ENCODE data around the gene CCDC201. TPM values are rescaled to one million over a fixed set of nuclear protein-coding genes. Genes with fewer than 3 reads are reported as not detected.
"Not testable (repeated sequence)": the region's sequence is repeated elsewhere in the genome, so short reads cannot be mapped to it uniquely, and the experiment has no call there.

Gene CCDC201
- polyA plus RNA-seq, 2 of the 4 experiments (the other 2 are of a cell fraction): 0.03 TPM; not detected in 1

DNA sequence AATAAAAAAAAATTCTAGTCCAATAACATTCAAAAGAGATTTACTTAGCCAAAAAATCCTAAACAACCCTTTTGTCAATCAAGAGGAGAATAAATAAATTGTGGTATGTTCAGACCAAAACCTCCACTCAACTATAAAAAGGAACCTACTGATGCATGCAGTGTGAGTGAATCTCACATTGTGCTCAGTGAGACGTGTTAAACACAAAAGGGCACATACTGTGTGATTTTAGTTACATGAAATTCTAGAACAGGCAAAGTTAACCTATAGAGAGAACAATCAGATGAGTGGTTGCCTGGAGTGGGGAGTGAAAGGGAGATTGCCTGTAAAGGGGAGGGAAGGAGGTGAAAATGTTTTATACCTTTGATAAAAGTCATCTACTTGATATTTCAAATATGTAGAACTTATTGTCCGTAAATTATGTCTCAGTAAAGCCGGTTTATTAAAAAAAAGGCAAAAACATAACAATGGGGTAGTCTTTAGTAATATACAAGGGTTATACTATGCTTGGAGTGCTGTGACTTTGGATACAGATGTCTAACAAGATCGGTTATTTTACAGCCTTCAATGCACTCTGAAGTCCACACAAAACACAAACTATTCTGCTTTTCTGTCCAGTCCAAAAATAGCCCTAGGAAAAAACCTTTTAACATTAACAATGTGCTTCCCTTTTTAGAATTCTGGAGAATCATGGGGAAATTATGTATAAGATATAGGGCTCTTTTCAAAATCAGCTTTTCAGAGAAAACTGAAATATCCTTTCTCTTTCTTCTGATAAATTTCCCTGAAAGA is 30.8 kb downstream of the CCDC201 start:
- H3K4me2 ChIP-seq; DNase-seq (ENCODE audit: low read depth in 1 of 2, low spot score in 1 of 2); POLR2A ChIA-PET; H3K27ac ChIP-seq; ATAC-seq; H3K9me3 ChIP-seq; H3K4me1 ChIP-seq; H3K4me3 ChIP-seq; CTCF ChIA-PET; FAIRE-seq: not testable (repeated sequence)
- 35% methylated on average over 4 of the region's 4 CpGs for WGBS (ENCODE audit: missing lambda C conversion rate)

DNA sequence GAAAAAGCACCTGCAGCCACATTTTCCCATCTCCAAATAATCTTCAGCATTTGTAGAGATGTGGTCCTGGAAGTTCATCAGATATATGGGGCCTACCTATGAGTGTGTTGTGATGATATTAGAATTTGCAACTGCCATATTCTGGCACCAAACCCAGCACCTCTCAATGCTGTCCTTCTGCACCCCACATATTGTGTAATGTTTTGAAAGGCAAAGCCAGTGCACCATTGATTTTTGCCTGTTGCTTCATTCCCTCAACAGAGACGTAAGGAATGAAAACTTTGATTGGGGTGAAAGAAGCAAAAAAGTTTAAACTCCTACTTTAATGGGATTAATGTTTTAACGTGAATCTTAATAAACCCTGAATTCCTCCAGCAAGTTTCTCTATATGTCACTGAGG is 34.0 kb downstream of the CCDC201 start:
- 48% methylated on average over 2 of the region's 2 CpGs for WGBS (ENCODE audit: missing lambda C conversion rate)

DNA sequence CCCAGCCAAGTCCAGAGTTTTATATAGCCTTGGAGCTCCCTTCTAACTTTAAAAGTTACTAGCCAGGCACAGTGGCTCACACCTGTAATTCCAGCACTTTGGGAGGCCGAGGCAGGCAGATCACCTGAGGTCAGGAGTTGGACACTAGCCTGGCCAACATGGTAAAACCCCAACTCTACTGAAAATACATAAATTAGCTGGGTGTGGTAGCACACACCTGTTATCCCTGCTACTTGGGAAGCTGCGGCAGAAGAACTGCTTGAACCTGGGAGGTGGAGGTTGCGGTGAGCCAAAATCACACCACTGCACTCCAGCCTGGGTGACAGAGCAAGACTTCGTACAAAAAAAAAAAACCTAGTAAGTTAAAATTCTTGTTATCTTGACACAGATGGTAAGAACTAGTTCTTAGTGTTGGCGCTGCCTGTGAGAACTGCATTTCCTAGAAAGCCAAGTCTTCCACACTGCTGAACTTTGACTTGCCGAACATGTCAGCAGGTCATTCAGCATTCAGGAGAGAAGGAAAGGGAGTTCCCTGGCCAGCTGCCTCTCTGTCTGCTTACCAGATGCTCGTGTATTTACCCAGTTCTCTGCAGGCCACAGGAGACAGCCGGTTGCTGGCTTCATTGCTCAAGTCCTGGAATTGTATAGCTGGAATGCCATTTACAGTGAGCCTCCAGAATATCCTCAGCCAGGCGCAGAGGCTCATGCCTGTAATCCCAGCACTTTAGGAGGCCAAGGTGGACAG is 40.3 kb downstream of the CCDC201 start:
- H3K4me2 ChIP-seq; H3K9me3 ChIP-seq; H3K4me1 ChIP-seq; FAIRE-seq; DNase-seq (ENCODE audit: low read depth in 1 of 2, low spot score in 1 of 2); CTCF ChIA-PET; H3K4me3 ChIP-seq; H3K27ac ChIP-seq; POLR2A ChIA-PET; ATAC-seq: not testable (repeated sequence)
- 67% methylated on average over 8 of the region's 9 CpGs for WGBS (ENCODE audit: missing lambda C conversion rate)

More for the DNA sequence above, 34.0 kb downstream of the CCDC201 start:
- H3K4me3 ChIP-seq; POLR2A ChIA-PET; FAIRE-seq; H3K4me2 ChIP-seq; H3K27ac ChIP-seq; CTCF ChIA-PET; ATAC-seq; H3K4me1 ChIP-seq; DNase-seq (ENCODE audit: low read depth in 1 of 2, low spot score in 1 of 2); H3K9me3 ChIP-seq: not testable (repeated sequence)

GRCh38 chr7:45829846-45830245 is 43.0 kb downstream of the CCDC201 start:
- H3K4me1 ChIP-seq; CTCF ChIA-PET; H3K4me3 ChIP-seq; ATAC-seq; POLR2A ChIA-PET; H3K9me3 ChIP-seq; H3K27ac ChIP-seq; DNase-seq (ENCODE audit: low read depth in 1 of 2, low spot score in 1 of 2); FAIRE-seq; H3K4me2 ChIP-seq: not testable (repeated sequence)
- WGBS (ENCODE audit: missing lambda C conversion rate): 80% methylated on average over 12 of the region's 12 CpGs

DNA sequence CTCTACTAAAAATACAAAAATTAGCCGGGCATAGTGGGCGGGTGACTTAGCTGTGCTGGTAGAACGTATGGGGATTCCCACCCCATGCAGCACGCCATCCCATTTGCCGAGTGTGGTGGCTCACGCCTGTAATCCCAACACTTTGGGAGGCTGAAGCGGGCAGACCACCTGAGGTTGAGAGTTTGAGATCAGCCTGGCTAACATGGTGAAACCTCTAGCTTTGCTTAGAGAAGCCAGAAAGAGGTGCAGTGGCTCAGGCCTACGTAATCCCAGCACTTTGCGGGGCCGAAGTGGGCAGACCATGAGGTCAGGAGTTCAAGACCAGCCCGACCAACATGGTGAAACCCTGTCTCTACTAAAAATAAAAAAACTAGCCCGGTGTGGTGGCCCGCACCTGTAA is 45.2 kb downstream of the CCDC201 start:
- WGBS (ENCODE audit: missing lambda C conversion rate): 80% methylated on average over 13 of the region's 13 CpGs
- CTCF ChIA-PET; POLR2A ChIA-PET; H3K9me3 ChIP-seq; H3K4me2 ChIP-seq; H3K4me3 ChIP-seq; H3K27ac ChIP-seq; H3K4me1 ChIP-seq; DNase-seq (ENCODE audit: low read depth in 1 of 2, low spot score in 1 of 2); ATAC-seq; FAIRE-seq: not testable (repeated sequence)

DNA sequence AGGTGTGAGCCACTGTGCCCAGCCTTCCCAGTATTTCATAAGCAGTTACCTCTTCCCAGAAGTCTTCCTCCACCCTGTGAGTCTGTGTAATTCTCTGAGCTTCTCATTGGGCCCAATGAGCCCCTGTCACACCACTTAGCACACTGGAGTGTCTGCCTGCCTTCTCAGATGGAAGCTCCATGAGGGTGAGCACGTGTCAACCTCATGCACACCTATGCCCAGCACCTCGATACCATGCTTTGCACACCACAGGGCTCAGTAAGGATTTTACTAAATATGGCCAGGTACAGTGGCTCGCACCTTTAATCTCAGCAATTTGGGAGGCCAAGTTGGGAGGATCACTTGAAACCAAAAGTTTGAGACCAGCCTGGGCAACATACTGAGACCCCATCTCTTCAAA is 46.3 kb downstream of the CCDC201 start:
- CTCF ChIA-PET: not testable (repeated sequence)

DNA sequence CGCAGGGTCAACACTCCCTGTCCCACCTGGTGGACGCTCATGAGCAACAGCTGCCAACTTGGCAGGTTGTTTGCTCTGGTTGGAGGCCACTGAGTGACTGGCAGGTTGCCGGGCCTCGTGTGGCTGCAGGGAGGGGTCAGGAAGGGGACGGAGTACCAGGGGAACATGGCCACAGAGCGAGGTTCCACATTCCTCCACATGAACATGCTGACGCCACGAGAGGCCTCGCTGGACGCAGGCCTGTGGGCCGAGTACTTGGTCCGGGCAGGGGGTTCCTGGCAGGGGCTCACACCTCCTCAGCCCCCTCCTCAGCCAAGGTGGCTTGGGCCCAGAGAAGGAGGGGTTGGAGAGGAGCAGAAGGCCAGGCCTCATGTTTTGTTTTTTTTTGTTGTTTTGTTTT is 54.1 kb downstream of the CCDC201 start:
- H3K4me2 ChIP-seq; H3K27ac ChIP-seq; H3K4me3 ChIP-seq; CTCF ChIA-PET; POLR2A ChIA-PET; H3K4me1 ChIP-seq; DNase-seq (ENCODE audit: low read depth in 1 of 2, low spot score in 1 of 2); H3K9me3 ChIP-seq; FAIRE-seq; ATAC-seq: not testable (repeated sequence)
- WGBS (ENCODE audit: missing lambda C conversion rate): 81% methylated on average over 10 of the region's 12 CpGs

More for the DNA sequence above, 46.3 kb downstream of the CCDC201 start:
- H3K4me1 ChIP-seq; H3K4me3 ChIP-seq; H3K4me2 ChIP-seq; FAIRE-seq; H3K9me3 ChIP-seq; ATAC-seq; H3K27ac ChIP-seq; POLR2A ChIA-PET; DNase-seq (ENCODE audit: low read depth in 1 of 2, low spot score in 1 of 2): not testable (repeated sequence)
- 51% methylated on average over 3 of the region's 3 CpGs for WGBS (ENCODE audit: missing lambda C conversion rate)

GRCh38 chr7:45817913-45818312 is 55.0 kb downstream of the CCDC201 start:
- CTCF ChIA-PET, FAIRE-seq: not testable (repeated sequence)

GRCh38 chr7:45817016-45817415 is 55.9 kb downstream of the CCDC201 start:
- H3K4me2 ChIP-seq; H3K27ac ChIP-seq; CTCF ChIA-PET; H3K4me1 ChIP-seq; ATAC-seq; POLR2A ChIA-PET; H3K9me3 ChIP-seq; FAIRE-seq; DNase-seq (ENCODE audit: low read depth in 1 of 2, low spot score in 1 of 2); H3K4me3 ChIP-seq: not testable (repeated sequence)
- 77% methylated on average over 6 of the region's 8 CpGs for WGBS (ENCODE audit: missing lambda C conversion rate)

More at GRCh38 chr7:45817913-45818312, 55.0 kb downstream of the CCDC201 start:
- H3K9me3 ChIP-seq; H3K4me3 ChIP-seq; DNase-seq (ENCODE audit: low read depth in 1 of 2, low spot score in 1 of 2); H3K4me1 ChIP-seq; ATAC-seq; H3K27ac ChIP-seq; H3K4me2 ChIP-seq; POLR2A ChIA-PET: not testable (repeated sequence)
- 82% methylated on average over 8 of the region's 12 CpGs for WGBS (ENCODE audit: missing lambda C conversion rate)

DNA sequence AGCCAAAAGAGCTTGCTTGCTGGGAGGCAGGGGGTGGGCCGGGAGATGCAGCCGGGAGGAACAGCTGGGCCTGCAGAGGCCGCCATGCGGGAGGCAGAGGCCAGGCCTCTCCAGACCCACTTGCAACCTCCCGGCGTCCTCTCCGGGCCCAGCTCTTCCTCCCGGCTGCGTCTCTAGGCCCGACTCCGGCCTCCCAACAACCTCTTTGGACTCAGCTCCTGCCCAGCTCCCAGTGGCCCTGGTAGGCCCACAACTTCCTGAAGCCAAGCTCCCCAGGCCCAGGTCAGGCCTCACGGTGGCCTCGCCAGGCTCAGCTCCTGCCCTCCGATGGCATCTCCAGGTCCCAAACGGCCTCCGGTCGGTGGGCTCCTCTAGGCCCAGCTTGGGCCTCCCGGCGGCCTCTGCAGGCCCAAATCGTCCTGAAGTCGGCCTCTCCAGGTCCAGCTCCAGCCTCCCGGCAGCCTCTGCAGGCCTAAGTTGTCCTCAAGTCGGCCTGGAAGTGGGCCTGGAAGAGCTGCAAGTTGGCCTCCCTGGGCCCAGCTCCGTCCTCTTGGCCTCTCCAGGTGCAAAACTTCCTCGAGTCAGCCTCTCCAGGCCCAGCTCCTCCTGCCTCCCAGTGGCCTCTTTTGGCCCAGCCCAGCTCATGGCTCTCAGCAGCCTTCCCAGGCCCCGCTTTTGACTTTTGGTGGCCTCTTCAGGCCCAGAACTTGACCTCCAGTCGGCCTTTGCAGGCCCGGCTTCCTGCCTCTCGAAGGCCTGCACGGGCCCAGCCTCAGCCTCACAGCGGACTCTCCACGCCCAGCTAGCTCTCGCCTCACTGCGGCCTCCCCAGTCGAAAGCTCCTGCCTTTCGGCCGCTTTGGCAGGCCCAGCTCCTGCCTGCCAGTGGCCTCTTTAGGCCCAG is 58.4 kb downstream of the CCDC201 start:
- H3K4me3 ChIP-seq; CTCF ChIA-PET; H3K9me3 ChIP-seq; H3K4me2 ChIP-seq; FAIRE-seq; H3K4me1 ChIP-seq; ATAC-seq; POLR2A ChIA-PET; DNase-seq (ENCODE audit: low read depth in 1 of 2, low spot score in 1 of 2); H3K27ac ChIP-seq: not testable (repeated sequence)
- 94% methylated on average over 27 of the region's 37 CpGs for WGBS (ENCODE audit: missing lambda C conversion rate)

- CTCF ChIA-PET: not testable (repeated sequence)
Measured at GRCh38 chr7:45813771-45814170, 59.1 kb downstream of the CCDC201 start.

More at GRCh38 chr7:45813771-45814170, 59.1 kb downstream of the CCDC201 start:
- ATAC-seq; POLR2A ChIA-PET; FAIRE-seq; H3K4me2 ChIP-seq; H3K9me3 ChIP-seq; H3K27ac ChIP-seq; H3K4me1 ChIP-seq; H3K4me3 ChIP-seq; DNase-seq (ENCODE audit: low read depth in 1 of 2, low spot score in 1 of 2): not testable (repeated sequence)
- WGBS (ENCODE audit: missing lambda C conversion rate): 81% methylated on average over 9 of the region's 18 CpGs

All from A549 (cell line).